ACHN (cell line): ENCODE measurements around the gene TMED10.
A peak's percentile ranks its signal among the peaks of the same experiment; 100 is the strongest.
"Not testable (repeated sequence)": the region's sequence is repeated elsewhere in the genome, so short reads cannot be mapped to it uniquely, and the experiment has no call there.

Experiments used
- DNase-seq: peaks from one replicate; pipeline ENCODE4 v3.0.0-alpha.2; 2015
- in situ Hi-C: cut with HindIII; loops from 2 replicates; pipeline ENCODE4 v1.10.0; 2017; ENCODE audit warnings: low sequenced_read_pairs, low pct_ligation_motif_present, low pct_unique_long_range_greater_than_20kb

Gene TMED10

DNA sequence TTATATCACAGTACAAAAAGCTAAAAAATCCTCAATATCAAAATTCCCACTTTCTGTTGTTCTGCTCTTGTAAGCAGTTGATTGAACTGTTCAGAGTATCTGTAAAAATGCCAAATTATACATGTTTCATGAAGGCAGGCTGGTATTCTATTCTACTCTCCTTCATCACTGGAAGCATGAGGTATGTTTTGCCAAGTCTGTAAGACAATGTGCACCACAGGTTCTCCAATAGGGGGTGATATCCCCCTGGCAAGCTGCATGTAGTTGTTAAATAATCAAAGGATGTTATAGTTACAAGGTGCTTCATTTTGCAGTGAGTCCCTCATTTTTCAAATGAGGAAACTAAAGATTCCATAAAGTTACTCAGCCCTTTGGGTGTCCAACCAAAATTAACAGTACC is 34.4 kb downstream of the TMED10 start:
- peak; percentile 41 for DNase-seq
- in situ Hi-C loops = no loop called here

- in situ Hi-C loops = no loop called here
- no peak for DNase-seq
Measured at GRCh38 chr14:75141062-75141461, 35.4 kb downstream of the TMED10 start.

DNA sequence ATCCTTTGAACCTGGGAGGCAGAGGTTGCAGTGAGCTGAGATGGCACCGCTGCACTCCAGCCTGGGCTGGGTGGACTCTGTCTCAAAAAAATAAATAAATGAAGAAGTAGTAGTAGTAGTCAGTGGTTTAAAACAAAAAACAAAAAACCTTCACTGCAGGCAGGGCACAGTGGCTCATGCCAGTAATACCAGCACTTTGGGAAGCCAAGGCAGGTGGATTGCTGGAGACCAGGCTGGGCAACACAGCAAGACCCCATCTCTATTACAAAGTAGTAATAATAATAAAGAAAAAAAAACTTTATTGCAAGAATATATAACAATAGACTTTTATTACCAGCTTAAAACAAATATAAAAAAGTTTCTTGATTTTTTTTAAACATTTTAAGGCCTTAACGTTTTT is 35.8 kb downstream of the TMED10 start:
- DNase-seq = no peak
- in situ Hi-C loops = no loop called here

DNA sequence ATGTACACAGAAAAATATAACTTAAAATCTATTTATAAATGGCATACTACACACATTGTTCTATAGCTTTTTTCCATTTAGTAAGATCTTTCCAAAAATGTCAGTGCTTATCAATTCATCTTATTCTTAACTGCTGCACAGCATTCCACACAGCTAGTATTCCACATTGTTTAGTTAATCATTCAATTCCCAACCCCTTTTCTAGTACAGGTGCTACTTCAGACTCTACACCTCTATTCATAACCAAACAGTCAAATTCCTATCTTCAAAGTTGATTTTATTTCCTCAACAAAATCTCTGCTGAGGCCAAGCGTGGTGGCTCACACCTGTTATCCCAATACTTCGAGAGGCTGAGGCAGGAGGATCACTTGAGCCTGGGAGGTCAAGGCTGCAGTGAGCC is 37.2 kb downstream of the TMED10 start:
- no peak for DNase-seq
- in situ Hi-C loops = no loop called here

DNA sequence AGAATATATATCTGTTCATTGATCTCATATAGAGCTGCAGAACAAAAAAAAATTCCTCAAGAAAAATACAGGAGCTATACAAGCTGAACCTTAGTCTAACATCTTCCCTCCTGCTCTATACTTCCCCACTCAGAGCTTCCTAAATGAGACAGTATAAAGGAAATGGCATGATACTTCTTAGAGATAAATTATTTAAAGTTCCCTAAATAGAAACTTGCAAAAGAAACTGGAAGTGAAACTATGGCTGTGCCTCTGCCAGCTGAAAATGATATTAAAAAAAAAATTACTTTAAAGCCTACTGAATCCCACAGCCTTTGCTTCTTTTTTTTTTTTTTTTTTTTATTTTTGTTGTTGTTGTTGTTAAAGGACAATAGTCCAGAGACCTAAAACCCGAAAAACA is 37.9 kb downstream of the TMED10 start:
- in situ Hi-C loops = no loop called here
- no peak for DNase-seq

GRCh38 chr14:75134644-75135043 is 41.8 kb downstream of the TMED10 start:
- no peak for DNase-seq
- in situ Hi-C loops = no loop called here

- in situ Hi-C loops = no loop called here
- no peak for DNase-seq
Measured at GRCh38 chr14:75133597-75133996, 42.8 kb downstream of the TMED10 start.

DNA sequence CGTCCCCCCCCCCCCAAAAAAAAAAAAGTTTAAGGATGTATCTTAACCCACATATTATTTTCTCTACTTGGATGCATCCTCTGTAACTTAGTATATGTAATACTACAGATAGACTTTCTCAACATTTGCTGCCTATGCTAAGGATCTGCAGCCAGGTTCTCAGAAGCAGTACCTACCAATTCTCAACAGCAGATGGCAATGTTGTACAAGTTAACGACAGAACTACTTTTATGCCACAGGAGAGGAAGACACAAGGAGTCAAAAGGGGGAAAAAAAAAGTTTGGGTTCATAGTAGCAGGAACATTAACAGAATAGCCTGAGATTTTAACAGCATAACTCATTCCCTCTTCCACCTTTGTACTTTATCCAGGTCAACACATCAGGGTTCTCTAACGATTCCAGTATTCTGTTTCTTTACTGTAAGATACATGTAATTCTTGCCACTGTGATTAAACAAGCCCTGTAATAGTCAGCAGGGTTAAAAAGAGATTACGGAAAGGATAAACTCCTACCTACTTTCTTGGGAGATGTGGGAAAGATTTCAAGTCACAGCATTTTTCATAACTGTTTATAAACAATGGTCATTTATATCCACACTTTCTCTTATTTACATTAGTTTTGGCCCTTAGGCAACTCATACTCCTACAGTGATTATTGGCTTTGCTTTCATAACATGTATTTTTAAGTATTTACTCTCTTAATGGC is 43.9 kb downstream of the TMED10 start:
- peak; percentile 74 for DNase-seq
- in situ Hi-C loops = no loop called here

DNA sequence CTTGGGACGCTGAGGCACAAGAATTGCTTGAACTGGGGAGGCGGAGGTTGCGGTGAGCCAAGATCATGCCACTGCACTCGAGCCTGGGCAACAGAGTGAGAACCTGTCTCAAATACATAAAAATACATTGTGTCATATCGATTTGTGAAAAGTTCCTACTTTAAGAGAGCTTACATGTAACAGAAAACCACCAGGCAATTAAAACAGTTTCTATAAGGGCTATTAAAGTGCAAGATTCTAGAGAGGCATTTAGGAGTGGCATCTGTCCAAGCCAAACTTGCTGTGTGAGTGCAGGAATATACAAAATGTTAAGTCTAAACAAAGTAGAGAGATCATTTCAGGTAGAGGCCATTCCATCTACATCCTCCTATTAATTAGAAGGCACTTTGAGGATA is 47.8 kb downstream of the TMED10 start:
- in situ Hi-C loops = no loop called here
- DNase-seq = no peak

GRCh38 chr14:75127903-75128595 is 48.4 kb downstream of the TMED10 start:
- DNase-seq = no peak
- in situ Hi-C loops = no loop called here

GRCh38 chr14:75127474-75127820 is 49.0 kb downstream of the TMED10 start:
- DNase-seq = peak; percentile 33
- in situ Hi-C loops = not testable (repeated sequence)

DNA sequence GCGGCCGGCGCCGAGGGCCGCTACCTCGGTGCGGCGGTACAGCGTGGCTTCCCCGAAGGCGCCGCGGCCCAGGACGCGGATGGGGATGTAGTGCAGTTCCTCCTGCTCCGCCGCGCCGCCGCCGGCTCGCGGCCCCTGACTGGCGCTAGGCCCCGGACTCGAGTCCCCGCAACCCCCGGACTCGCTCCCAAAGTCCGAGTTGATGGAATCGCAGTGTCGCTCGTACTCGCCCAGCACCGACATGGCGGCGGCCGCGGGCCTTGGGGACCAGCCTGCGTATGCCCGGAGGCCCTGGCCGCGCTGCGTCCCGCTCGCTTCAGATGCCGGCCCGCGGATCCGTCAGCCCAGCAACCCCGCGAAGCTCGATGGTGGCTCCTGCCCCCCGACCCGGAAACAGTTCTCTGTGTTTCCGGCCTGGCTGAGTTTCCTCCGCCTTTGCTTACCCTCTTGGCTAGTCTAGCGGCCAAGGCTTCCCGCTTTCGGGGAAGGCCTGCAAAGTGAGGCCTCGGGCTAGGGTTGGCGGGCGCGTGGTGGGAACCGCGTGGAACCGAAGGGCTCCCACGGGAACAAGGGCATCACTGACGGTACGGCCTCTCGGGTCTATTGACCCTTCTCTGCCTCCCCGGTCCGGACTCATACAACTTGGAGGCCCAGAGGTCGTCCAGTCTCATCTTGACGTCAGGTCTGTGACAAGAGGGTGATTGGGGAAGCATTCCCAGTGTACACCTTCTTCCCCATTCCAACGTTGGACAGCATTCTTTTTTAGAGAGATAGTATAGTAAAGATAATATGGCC is 49.5 kb downstream of the TMED10 start, which contains the start of gene NEK9:
Gene NEK9, minus strand, starts transcription at position 370 of the 795 bp plus-strand sequence. Its CDS starts 127 bp downstream, at position 243.
- in situ Hi-C loops = no loop called here
- DNase-seq = peak; percentile 86

- in situ Hi-C loops = no loop called here
- DNase-seq = peak; percentile 3
Measured at GRCh38 chr14:75126121-75126544, 50.3 kb downstream of the TMED10 start.

- in situ Hi-C loops = no loop called here
- peak; percentile 33 for DNase-seq
Measured at GRCh38 chr14:75125617-75126016, 50.8 kb downstream of the TMED10 start.

DNA sequence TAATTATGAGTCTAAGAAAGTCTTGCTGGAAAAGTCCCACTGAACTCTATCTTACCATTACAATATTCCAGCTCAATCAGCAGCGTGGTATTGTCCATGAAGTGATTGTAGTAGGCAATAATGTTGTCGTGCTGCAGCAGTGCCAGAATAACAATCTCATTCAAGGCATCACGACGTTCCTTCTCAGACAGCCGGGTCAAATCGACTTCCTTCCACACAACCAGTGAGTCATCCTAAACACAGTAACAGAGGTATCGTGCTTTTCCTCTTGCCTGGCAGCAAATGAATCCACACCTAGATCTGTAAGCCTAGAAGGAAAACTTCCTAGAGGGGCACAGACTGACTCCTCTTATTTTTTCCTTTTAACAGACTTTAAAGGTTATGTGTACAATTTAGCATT is 52.4 kb downstream of the TMED10 start:
- peak; percentile 71 for DNase-seq
- in situ Hi-C loops = no loop called here

GRCh38 chr14:75121552-75121951 is 54.9 kb downstream of the TMED10 start:
- in situ Hi-C loops = no loop called here
- no peak for DNase-seq

- no peak for DNase-seq
- in situ Hi-C loops = no loop called here
Measured at GRCh38 chr14:75120541-75121291, 55.7 kb downstream of the TMED10 start.

DNA sequence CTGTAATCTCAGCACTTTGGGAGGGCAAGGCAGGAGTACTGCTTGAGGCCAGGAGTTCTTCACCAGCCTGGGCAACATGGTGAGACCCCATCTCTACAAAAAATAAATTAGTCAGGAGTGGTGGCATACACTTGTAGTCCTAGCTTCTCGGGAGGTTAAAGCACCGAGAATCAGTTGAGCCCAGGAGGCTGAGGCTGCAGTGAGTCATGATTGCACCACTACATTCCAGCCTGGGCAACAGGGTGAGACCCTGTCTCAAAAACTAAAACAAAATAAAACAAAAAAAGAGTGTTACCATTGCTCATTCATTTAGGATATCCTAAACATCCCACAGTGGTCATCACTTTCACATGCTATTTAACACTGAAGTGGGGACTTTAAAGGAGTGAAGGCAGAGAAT is 57.4 kb downstream of the TMED10 start:
- in situ Hi-C loops = no loop called here
- DNase-seq = no peak
